ENCODE data around the gene MSANTD1. TPM values are rescaled to one million over a fixed set of nuclear protein-coding genes. Genes with fewer than 3 reads are reported as not detected.
A peak's percentile ranks its signal among the peaks of the same experiment; 100 is the strongest.

The MSANTD1 gene
- total RNA-seq, 1 donor from 2014 or later = 1.6 TPM

- H4K20me1 ChIP-seq (ENCODE audit: insufficient read depth, low read length) = no peaks in the 10 kb centered on the region
- Mint-ChIP-seq H3K27me3 (ENCODE audit: low read depth, unreplicated experiment) (peaks cover 18% of the 10 kb centered on the region), H3K4me3 (ENCODE audit: unreplicated experiment) (no peak overlapping the region), H3K36me3 (ENCODE audit: low read depth, unreplicated experiment) (peaks cover 10% of the 10 kb centered on the region), H3K9me3 (ENCODE audit: unreplicated experiment) (no peaks in the 10 kb centered on the region), H3K4me1 (ENCODE audit: low read depth, unreplicated experiment) (no peaks in the 10 kb centered on the region), H3K27ac (ENCODE audit: unreplicated experiment) (no peak overlapping the region)
- H3K79me2 ChIP-seq (ENCODE audit: insufficient read depth, low read length) = no peaks in the 10 kb centered on the region
- no peak overlapping the region for H3K4me2 ChIP-seq (ENCODE audit: low read length)
- DNase-seq (ENCODE audit: low read depth) (no peak), FAIRE-seq (no peak)
- H3K27ac ChIP-seq (ENCODE audit: low read depth, low read length) = no peak overlapping the region
- H3K9me3 ChIP-seq (ENCODE audit: insufficient read depth, low read depth, low read length) = no peaks in the 10 kb centered on the region
- H3K36me3 ChIP-seq (ENCODE audit: insufficient read depth, low read length) = no peaks in the 10 kb centered on the region
- no peak overlapping the region for H2AFZ ChIP-seq (ENCODE audit: low read depth, low read length)
- TF ChIP-seq CTCF (IDR thresholded peaks at IDR 0.05; ENCODE audit: insufficient read depth, low read depth, low read length) (no peak), EZH2 (IDR thresholded peaks at IDR 0.05; ENCODE audit: insufficient read depth, low read length) (no peak)
- peaks cover 5% of the 10 kb centered on the region for H3K27me3 ChIP-seq (ENCODE audit: insufficient read depth, low read length)
- peaks cover 9% of the 10 kb centered on the region for H3K4me1 ChIP-seq (ENCODE audit: insufficient read depth, low read length)
- no peak overlapping the region for H3K9ac ChIP-seq (ENCODE audit: low read length)
- no peak overlapping the region for H3K4me3 ChIP-seq (ENCODE audit: insufficient read depth, low read depth, low read length)
Measured at GRCh38 chr4:3284734-3285557, 36.0 kb downstream of the MSANTD1 start.

- Mint-ChIP-seq H3K27me3 (ENCODE audit: low read depth, unreplicated experiment) (peaks cover 22% of the 10 kb centered on the region), H3K27ac (ENCODE audit: unreplicated experiment) (no peak overlapping the region), H3K36me3 (ENCODE audit: low read depth, unreplicated experiment) (peaks cover 10% of the 10 kb centered on the region), H3K4me1 (ENCODE audit: low read depth, unreplicated experiment) (no peaks in the 10 kb centered on the region), H3K4me3 (ENCODE audit: unreplicated experiment) (no peak overlapping the region), H3K9me3 (ENCODE audit: unreplicated experiment) (no peaks in the 10 kb centered on the region)
- DNase-seq (ENCODE audit: low read depth) (peak; percentile 69), FAIRE-seq (no peak)
- peak overlapping the region; percentile 66 for H3K4me2 ChIP-seq (ENCODE audit: low read length)
- peaks cover 5% of the 10 kb centered on the region for H3K27me3 ChIP-seq (ENCODE audit: insufficient read depth, low read length)
- no peaks in the 10 kb centered on the region for H3K79me2 ChIP-seq (ENCODE audit: insufficient read depth, low read length)
- peak overlapping the region; percentile 13 for H3K4me3 ChIP-seq (ENCODE audit: insufficient read depth, low read depth, low read length)
- no peaks in the 10 kb centered on the region for H4K20me1 ChIP-seq (ENCODE audit: insufficient read depth, low read length)
- H3K9ac ChIP-seq (ENCODE audit: low read length) = no peak overlapping the region
- H3K36me3 ChIP-seq (ENCODE audit: insufficient read depth, low read length) = no peaks in the 10 kb centered on the region
- TF ChIP-seq EZH2 (IDR thresholded peaks at IDR 0.05; ENCODE audit: insufficient read depth, low read length) (no peak), CTCF (IDR thresholded peaks at IDR 0.05; ENCODE audit: insufficient read depth, low read depth, low read length) (no peak)
- no peaks in the 10 kb centered on the region for H3K9me3 ChIP-seq (ENCODE audit: insufficient read depth, low read depth, low read length)
- no peak overlapping the region for H3K27ac ChIP-seq (ENCODE audit: low read depth, low read length)
- H3K4me1 ChIP-seq (ENCODE audit: insufficient read depth, low read length) = peaks cover 9% of the 10 kb centered on the region
- peak overlapping the region; percentile 57 for H2AFZ ChIP-seq (ENCODE audit: low read depth, low read length)
Measured at GRCh38 chr4:3285558-3286334, 36.8 kb downstream of the MSANTD1 start.
